ENCODE measurements around the gene SLC12A4. TPM values are rescaled to one million over a fixed set of nuclear protein-coding genes. Genes with fewer than 3 reads are reported as not detected.

Gene SLC12A4
- total RNA-seq, 2 experiments from 2014 or later = 27.4 to 29.5 TPM

DNA sequence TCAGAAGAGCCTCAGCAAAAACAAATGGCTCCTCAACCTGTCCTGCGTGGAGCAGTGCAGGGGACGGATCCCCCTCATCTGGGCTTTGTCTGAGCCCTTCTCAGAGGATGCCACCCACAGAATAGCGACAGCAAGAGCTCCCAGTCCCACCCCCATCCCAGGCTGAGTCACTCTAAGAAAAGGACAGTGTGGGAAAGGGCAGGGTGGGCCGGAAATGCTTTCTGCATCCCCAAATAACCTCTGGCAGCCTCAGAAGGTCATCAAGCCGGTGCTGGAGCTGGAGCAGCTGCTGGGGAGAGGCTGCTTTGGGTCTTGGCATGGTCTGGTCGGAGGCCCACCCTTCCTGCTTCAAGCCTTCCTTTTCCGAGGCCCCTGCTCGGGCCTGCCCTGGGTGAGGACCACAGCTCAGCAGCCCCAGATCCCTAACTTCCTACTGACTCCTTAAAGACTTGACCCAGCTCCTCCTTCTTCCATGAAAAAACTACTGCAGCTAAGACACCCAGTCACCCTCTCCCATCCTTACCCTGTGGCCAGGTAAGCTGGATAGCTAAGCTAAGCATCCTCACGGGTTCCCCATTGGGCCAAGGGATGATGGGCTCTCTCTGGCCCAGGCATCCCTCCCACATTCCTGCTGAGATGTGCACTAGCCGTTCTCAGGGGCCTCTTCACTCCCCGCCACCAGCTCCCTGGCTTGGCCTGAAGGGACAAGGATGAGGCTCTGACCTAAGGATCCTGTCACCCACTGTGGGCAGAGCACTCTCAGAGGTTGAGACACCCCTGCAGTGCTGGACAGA is 8.7 kb downstream of the SLC12A4 start:
- peaks cover 6% of the 10 kb centered on the region for H3K36me3 Mint-ChIP-seq
- no peaks in the 10 kb centered on the region for H3K4me1 Mint-ChIP-seq
- DNase-seq = no peak
- H3K9me3 Mint-ChIP-seq = no peaks in the 10 kb centered on the region
- no peaks in the 10 kb centered on the region for H3K27me3 Mint-ChIP-seq
- no peak overlapping the region for H3K4me3 Mint-ChIP-seq
- no peak overlapping the region for H3K27ac Mint-ChIP-seq

DNA sequence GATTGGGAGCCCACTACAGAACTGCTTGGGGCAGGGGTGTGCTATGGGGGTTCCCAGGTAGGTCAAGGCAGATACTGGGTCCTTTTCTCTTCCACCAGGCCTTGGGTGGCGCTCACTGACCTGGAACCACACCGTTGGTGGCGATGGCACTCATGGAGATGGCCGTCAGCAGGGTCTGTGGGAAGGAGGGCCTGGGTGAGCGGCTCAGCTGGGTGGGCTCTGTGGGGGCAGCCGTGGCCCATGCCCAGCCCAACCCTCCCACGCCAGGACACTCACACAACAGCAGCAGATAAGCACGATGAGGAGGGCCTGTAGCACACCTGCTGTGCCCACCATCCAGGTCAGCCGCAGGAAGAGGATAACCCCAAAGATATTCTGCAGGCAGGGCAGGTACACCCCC is 10.8 kb downstream of the SLC12A4 start:
- Mint-ChIP-seq H3K4me1 (no peaks in the 10 kb centered on the region), H3K27me3 (no peaks in the 10 kb centered on the region), H3K36me3 (peaks cover 6% of the 10 kb centered on the region), H3K4me3 (no peak overlapping the region), H3K27ac (no peak overlapping the region), H3K9me3 (no peaks in the 10 kb centered on the region)
- no peak for DNase-seq

DNA sequence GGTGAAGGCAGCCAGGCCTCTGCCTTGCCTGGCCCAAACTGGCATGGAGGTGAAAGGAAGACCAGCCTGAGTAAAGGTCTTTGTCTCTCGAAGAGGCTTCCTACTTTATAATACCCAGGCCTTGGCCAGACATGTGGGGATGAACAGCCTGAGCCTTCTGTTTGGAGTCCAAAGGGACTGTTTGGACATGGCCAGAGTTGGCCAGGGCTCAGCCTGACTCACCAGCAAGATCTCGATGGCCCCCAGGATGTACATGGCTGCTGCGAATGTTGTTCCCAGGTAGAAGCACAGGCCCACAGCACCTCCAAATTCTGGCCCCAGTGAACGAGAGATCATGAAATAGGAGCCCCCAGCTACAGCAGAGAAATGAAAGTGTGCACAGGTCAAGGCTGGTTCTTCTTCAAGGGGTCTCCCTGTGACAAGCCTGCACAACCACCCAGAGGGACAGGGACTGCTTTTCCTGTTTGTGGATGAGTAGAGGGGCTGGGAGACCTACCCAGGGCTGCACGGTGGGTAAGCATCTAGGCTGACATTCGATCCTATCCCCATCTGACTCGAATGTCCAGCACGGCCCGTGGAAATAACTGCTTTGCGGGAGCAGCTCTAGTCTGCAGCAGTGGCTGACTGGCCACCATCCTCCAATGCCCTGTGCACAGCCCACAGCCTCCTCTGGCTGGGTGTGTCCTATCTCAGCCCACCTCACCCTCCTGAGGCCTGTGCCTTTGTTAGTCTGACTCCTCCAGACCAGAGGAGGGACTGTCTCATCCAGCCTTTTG is 13.8 kb downstream of the SLC12A4 start:
- Mint-ChIP-seq H3K27me3 (no peaks in the 10 kb centered on the region), H3K36me3 (peaks cover 3% of the 10 kb centered on the region), H3K27ac (no peak overlapping the region), H3K9me3 (no peaks in the 10 kb centered on the region), H3K4me1 (no peaks in the 10 kb centered on the region), H3K4me3 (no peak overlapping the region)
- DNase-seq = no peak

DNA sequence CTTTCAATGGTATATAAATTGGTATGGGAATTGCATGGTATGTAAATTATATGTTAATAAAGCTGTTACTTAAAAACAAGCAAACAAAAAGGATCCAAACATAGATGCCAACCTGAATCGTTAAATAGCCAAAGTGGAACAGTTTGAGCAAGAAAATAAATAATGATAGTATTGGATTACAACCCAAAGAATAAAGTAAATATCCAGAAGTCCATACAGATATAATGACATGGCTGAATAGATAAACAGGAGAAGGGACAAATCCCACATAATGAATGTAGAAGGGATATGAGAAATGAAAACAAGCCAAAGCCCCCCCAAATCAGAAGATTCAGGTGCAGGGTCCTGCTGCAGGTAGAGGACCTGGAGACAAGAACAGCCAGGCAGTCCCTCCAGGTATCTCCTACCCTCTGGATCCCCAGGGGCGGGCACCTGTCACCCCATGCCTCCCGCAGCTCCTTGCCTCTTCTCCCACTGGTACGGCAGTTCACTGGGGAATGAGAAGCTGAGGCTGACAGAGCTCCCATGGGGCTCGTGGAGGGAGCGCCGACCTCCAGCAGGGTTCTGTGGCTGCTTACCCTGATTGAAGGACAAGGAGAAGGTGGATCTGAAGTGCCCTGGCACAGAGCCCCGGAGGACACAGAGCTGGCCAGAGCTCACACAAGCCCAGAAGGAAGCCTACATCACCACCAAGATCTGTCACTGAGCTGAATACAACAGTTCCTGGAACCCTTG is 14.6 kb downstream of the SLC12A4 start:
- Mint-ChIP-seq H3K27me3 (no peaks in the 10 kb centered on the region), H3K36me3 (peaks cover 3% of the 10 kb centered on the region), H3K27ac (no peak overlapping the region), H3K9me3 (no peaks in the 10 kb centered on the region), H3K4me1 (no peaks in the 10 kb centered on the region), H3K4me3 (no peak overlapping the region)
- no peak for DNase-seq

DNA sequence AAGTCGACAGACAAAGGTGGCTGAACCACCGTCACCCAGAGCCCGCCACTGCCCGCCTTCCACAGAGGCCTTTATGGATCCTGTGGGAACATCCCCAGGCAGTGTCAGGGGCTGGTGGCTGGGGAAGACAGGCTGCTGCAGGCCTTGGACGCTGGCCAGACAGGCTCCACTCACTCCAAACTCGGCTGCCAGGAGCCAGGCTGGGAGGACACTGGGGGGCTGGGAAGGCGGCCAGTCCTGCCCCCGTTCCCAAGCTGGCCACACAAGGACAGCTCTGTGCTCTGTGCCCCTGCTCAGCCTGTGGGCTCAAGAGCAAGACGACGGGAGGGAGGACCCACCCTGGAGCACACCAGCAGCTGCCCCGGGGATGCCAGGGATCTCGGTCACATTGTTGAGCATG is 17.0 kb downstream of the SLC12A4 start:
- DNase-seq = no peak
- H3K27ac Mint-ChIP-seq = no peak overlapping the region
- no peaks in the 10 kb centered on the region for H3K4me1 Mint-ChIP-seq
- no peaks in the 10 kb centered on the region for H3K27me3 Mint-ChIP-seq
- H3K4me3 Mint-ChIP-seq = no peak overlapping the region
- peaks cover 6% of the 10 kb centered on the region for H3K36me3 Mint-ChIP-seq
- H3K9me3 Mint-ChIP-seq = no peaks in the 10 kb centered on the region

DNA sequence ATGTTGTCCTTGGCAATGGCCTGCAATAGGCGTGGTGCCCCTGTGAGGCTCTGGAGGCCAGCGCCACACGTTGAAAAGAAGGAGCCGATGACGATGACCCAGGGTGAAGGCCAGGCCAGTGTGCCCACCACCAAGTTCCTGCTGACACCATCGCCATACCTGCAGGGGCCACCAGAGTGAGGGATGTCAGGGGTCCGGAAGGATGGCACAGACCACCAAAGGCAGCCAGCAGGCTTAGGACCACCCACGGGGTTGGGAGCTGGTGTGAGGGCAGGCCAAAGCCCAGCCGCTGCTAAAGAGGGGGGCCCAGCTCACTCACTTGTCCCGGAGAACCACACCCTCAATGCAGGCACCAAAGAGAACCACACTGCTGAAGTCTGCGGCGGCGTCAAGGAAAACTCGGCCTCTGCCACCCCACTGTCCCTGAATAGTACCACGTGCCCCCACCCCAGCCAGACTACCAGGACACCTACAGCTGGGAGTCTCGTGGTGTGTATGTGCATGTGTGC is 18.0 kb downstream of the SLC12A4 start:
- Mint-ChIP-seq H3K4me3 (no peak overlapping the region), H3K27me3 (no peaks in the 10 kb centered on the region)

DNA sequence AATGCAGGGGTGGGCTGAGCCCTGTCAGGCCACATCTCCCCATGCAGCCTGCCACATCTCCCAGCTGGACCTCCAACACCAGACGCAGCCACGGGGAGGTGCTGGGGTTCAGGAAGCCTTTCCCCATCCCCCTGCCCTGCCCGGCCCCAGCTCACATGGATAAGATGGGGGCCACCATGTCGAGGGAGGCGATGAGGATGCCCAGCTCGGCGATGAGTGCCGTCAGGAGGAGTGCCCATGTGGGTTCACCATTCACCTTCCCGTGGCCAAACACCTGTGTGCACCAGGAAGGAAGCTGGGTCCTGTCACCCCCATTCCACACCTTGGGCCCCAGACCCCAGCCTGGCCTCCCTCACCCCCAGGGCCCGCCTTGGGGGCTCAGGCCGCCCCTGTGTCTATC is 18.8 kb downstream of the SLC12A4 start:
- no peak overlapping the region for H3K4me3 Mint-ChIP-seq
- DNase-seq = no peak
- no peaks in the 10 kb centered on the region for H3K4me1 Mint-ChIP-seq
- H3K27me3 Mint-ChIP-seq = no peaks in the 10 kb centered on the region
- peaks cover 6% of the 10 kb centered on the region for H3K36me3 Mint-ChIP-seq
- H3K27ac Mint-ChIP-seq = no peak overlapping the region
- H3K9me3 Mint-ChIP-seq = no peaks in the 10 kb centered on the region

More for the DNA sequence above, 18.0 kb downstream of the SLC12A4 start:
- Mint-ChIP-seq H3K4me1 (no peaks in the 10 kb centered on the region), H3K27ac (no peak overlapping the region), H3K9me3 (no peaks in the 10 kb centered on the region), H3K36me3 (peaks cover 6% of the 10 kb centered on the region)
- no peak for DNase-seq

DNA sequence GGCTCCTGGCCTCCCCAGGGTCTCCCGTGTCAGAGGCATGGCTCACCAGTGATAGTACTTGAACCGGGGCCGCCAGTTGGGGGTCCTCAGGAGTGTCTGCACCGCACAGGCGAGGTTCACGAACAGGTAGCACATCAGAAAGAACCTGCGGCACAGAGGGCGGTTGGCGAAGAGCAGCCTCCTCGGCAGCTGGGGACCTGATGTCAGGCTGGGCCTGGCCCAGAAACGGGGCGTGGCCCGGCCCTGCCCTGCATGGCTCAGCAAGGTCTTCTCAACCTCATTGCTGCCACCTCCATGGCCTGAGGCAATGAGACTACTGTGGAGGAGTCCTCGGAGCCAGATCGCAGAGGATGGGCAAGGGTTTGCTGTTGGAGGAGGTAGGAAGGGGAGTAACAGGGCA is 20.4 kb downstream of the SLC12A4 start:
- Mint-ChIP-seq H3K9me3 (no peaks in the 10 kb centered on the region), H3K36me3 (peaks cover 4% of the 10 kb centered on the region), H3K4me3 (no peak overlapping the region), H3K27ac (no peak overlapping the region), H3K4me1 (peaks cover 2% of the 10 kb centered on the region), H3K27me3 (no peaks in the 10 kb centered on the region)
- no peak for DNase-seq

DNA sequence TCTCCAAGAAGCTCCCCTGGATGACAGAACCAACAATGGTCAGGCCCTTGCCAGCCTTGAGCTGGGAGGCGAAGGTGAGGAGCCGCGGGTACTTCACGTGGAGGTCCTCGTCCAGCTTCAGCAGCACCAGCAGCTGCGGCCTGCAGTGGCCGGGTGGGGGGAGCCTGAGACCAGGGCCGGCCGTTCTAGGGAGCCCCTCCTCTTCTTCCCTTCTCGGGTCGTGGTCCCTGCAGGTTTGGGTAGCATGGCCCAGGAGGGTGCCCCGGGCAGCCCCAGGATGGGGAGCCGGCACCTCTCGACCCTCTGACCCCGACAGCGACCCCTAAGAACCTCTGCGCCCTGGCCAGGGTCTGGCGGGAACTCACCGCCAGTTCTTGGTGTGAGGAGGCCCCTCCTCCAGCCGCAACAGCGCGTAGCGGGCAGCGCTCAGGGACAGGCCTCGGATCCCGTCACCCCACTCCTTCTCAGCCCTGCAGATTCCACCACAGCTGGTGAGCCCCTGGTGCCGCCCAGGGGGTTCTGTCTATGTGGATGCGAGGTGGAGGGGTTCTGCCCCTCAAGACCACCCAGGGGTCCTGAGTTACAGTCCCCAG is 21.4 kb downstream of the SLC12A4 start:
- no peak overlapping the region for H3K27ac Mint-ChIP-seq
- DNase-seq = no peak
- H3K4me3 Mint-ChIP-seq = no peak overlapping the region
- H3K4me1 Mint-ChIP-seq = peaks cover 4% of the 10 kb centered on the region
- no peaks in the 10 kb centered on the region for H3K9me3 Mint-ChIP-seq
- H3K36me3 Mint-ChIP-seq = peaks cover 4% of the 10 kb centered on the region
- no peaks in the 10 kb centered on the region for H3K27me3 Mint-ChIP-seq

DNA sequence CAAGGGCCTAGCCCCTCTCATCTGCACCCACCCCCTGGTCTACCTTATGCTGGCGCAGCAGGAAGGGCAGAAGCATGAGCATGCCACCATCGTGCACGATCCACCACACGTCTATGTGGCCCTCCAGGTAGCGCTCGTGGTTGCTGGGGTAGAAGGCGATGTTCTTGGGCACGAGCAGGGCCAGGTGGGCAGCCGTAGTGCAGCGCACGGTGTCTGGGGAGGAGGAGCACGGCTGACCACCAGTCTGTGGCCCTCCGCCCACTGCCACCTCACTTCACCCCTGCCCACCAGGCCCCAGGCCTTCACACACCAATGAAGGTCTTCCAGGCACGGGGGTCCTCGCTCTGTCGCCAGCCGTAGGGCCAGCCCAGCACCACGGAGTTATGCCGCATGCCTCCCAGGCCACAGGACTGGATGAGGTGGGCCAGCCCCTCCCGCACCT is 22.3 kb downstream of the SLC12A4 start:
- DNase-seq = no peak
- Mint-ChIP-seq H3K27me3 (no peaks in the 10 kb centered on the region), H3K27ac (no peak overlapping the region), H3K36me3 (peaks cover 9% of the 10 kb centered on the region), H3K4me3 (no peak overlapping the region), H3K4me1 (peaks cover 11% of the 10 kb centered on the region), H3K9me3 (no peaks in the 10 kb centered on the region)

DNA sequence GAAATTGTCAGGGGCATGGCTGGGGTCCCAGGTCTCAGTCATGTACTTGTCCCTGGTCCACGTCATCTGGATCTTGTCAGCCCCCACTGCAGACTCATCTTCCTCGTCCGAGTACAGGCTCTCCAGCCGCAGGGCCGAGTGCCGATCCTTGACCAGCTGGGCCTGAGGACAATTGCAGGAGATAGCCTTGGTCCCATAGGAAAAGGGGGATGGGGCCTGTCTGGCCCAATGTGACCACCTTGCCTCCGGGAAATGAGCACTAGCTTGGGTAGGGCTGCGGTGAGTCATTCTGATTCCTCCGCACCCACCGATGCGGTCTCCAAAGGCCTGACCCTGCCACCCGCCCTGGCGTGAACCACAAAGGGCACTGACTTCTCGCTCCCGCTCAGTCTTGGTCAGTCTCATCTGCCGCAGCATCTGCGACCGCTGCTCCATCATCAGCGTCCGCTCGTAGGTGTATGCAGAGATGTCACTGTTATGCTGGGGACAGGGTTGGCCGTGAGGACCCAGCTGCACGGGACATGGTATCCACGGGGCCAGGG is 23.0 kb downstream of the SLC12A4 start:
- H3K27me3 Mint-ChIP-seq = no peaks in the 10 kb centered on the region
- DNase-seq = no peak
- peaks cover 9% of the 10 kb centered on the region for H3K36me3 Mint-ChIP-seq
- H3K9me3 Mint-ChIP-seq = no peaks in the 10 kb centered on the region
- H3K4me3 Mint-ChIP-seq = no peak overlapping the region
- no peak overlapping the region for H3K27ac Mint-ChIP-seq
- peaks cover 11% of the 10 kb centered on the region for H3K4me1 Mint-ChIP-seq

DNA sequence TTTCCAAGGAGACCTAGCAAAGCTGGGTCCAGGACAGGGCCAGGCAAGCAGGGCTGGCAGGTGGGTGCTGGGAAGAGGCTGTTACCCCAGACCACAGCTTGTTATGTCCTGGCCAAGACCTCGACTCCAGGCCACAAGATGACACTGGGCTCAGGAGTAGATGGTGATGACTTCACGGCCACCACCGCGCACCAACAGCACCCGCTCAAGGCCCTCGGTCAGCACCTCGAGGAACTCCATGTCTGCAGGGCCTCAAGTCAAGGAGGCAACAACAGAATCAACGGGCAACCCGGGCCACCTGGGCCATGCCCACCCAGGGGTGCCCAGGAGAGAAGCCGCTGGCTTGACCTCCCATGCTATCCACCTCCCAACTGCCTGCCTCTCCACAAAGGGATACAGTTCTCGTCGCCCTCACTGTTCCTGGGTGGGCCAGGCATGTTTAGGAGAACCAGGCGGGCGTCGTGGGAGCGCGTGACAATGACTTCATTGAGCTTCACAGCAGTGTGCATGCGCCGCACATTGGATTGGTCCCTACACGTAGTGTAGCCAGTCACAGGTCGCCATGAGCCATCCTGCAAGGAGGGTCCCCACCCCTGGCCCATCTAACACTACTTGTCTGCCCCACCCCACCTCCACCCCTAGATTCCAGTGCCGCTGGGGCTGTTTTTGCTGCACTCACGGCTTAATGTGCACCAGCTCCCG is 23.6 kb downstream of the SLC12A4 start:
- Mint-ChIP-seq H3K27me3 (no peaks in the 10 kb centered on the region), H3K4me3 (no peak overlapping the region)
- no peak for DNase-seq

DNA sequence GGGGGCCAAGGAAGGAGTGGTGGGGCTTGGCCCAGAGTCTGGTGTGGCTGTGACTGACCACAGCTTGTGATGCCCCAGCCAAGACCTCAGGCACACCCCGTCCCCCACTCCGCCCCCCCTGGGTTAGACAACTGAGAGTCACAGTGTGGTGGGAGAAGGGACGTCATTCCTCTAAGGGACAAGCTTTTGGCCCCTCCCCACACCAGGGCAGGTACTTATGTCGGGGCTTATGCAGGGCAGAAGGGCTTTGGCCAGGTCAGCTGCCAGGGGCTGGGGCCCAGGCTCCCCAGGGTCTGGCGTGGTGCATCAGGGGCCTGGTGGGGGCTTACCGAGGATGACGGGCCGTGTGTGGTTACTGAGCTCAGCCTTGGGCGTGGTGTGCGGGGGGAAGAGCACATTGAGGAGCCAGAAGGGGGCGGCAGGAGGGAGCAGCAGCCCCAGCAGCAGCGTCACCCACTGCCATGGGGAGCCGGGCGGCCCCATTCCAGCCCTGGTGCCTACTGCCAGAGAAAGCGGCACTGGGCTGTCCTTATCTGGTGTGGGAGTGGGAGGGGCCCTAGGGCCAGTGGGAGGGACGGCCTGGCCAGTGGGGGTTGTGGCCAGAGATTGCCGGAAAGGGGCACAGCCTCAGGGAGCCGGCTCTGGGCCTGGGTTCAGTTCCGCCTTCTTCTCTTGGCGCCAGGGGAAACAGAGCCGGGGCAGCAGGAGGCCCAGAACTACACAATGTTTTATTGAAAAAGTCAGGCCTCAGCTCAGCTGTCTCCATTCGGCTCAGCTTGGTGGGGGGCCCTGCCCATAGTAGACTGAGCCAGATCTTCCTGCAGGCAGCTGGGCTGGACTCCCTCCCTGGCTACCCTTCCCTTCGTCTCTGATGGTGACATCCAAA is 24.6 kb downstream of the SLC12A4 start, which contains the start of gene LCAT:
LCAT (minus strand) TSS at position 502 of the 886 bp plus-strand sequence; CDS start at position 483, 19 bp downstream.
- no peak within 1 kb of the TSS for H3K4me3 Mint-ChIP-seq
- peaks cover 20% of the 10 kb centered on the region for H3K36me3 Mint-ChIP-seq
- peaks cover 26% of the 10 kb centered on the region for H3K4me1 Mint-ChIP-seq
- no peaks in the 10 kb centered on the region for H3K27me3 Mint-ChIP-seq
- DNase-seq = no peak
- no peaks in the 10 kb centered on the region for H3K9me3 Mint-ChIP-seq
- peak within 1 kb of the TSS; percentile 42 for H3K27ac Mint-ChIP-seq

More for the DNA sequence above, 23.6 kb downstream of the SLC12A4 start:
- H3K4me1 Mint-ChIP-seq = peaks cover 17% of the 10 kb centered on the region
- H3K27ac Mint-ChIP-seq = no peak overlapping the region
- H3K36me3 Mint-ChIP-seq = peaks cover 14% of the 10 kb centered on the region
- H3K9me3 Mint-ChIP-seq = no peaks in the 10 kb centered on the region
